Activated CD4-positive, CD25-positive, alpha-beta regulatory T cell (primary cell): ENCODE data around the gene MANSC1.
"Not testable (repeated sequence)": the region's sequence is repeated elsewhere in the genome, so short reads cannot be mapped to it uniquely, and the experiment has no call there.

ENCODE experiments used
- DNase-seq, 4 experiments: peaks; one replicate each; lab custom pipeline; 2025; lab: John Stamatoyannopoulos, UW

MANSC1 gene

GRCh38 chr12:12323591-12323990 lies 26.5 kb downstream of the MANSC1 start:
- no peak for DNase-seq

DNA sequence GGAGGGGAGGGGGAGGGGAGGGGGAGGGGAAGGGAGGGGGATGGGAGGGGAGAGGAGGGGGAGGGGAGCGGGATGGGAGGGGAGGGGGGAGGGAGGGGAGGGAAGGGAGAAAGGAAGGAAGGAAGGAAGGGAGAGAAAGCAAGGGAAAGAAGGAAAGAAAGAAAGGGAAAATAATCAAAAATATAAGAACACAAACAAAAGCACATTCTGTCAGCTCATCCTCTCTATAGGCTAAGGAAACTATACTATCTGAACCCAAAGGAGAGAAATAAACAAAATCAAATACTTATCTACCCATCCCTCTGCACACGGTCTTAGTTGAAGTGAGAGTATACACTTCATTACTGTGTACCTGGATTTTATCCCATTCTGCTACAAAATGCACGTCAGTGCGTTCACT lies 26.9 kb downstream of the MANSC1 start:
- DNase-seq, result no peak

DNA sequence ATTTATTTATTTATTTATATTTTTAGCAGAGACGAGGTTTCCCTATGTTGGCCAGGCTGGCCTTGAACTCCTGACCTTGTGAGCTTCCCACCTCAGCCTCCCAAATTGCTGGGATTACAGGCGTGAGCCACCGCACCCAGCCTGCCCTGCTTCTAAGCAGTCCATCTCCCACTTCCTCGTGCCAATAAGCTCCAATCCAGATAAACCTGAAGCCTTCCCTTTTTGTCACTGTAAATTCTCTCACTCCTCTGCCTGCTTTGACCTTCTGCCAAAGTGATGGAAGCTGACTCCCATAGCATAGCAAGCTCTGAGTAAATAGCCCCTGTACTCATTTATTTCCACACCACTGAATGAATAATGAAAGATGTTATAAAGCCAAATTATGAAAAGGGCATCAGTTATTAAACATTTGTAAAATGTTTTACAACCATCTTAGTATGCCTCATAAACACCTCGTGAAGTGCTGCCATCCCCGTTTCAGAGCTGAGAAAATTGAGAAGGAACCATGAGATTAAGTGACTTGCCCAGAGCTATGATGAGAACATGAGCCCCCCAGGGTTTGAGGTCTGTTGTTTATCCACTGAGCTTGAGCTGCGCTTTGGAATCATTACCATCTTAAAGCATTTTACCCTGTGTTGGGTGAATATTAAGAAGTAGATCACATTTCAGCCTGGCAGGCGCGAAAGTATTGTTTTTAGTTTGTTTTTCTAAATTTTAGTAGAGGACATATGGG lies 30.4 kb downstream of the MANSC1 start:
- no peak for DNase-seq

GRCh38 chr12:12315838-12316237 lies 34.2 kb downstream of the MANSC1 start:
- DNase-seq, result no peak

GRCh38 chr12:12310695-12311094 lies 39.3 kb downstream of the MANSC1 start:
- not testable (repeated sequence) for DNase-seq

- DNase-seq, result no peak
Observed at GRCh38 chr12:12305568-12306300, 44.3 kb downstream of the MANSC1 start.

GRCh38 chr12:12302976-12303375 lies 47.1 kb downstream of the MANSC1 start:
- DNase-seq, result no peak

DNA sequence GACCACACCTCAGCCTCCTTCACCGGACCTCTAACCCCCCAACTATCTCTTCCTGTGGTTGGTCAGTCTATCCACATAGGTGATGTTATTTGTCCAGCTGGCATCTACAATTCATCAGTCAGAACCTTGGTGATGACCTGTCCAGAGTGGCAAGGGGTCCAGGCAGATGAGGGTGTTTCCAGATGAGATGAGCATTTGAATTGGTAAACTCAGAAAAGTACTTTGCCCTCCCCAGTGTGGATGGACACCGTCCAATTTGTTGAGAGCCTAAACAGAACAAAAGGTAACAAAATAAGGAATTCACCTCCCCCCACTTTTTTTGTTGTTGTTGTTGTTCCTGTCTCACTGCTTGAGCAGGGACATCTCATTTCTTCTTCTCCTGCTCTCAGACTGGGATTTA lies 48.9 kb downstream of the MANSC1 start:
- DNase-seq, result no peak

- no peak for DNase-seq
Observed at GRCh38 chr12:12297201-12297830, 52.7 kb downstream of the MANSC1 start.

DNA sequence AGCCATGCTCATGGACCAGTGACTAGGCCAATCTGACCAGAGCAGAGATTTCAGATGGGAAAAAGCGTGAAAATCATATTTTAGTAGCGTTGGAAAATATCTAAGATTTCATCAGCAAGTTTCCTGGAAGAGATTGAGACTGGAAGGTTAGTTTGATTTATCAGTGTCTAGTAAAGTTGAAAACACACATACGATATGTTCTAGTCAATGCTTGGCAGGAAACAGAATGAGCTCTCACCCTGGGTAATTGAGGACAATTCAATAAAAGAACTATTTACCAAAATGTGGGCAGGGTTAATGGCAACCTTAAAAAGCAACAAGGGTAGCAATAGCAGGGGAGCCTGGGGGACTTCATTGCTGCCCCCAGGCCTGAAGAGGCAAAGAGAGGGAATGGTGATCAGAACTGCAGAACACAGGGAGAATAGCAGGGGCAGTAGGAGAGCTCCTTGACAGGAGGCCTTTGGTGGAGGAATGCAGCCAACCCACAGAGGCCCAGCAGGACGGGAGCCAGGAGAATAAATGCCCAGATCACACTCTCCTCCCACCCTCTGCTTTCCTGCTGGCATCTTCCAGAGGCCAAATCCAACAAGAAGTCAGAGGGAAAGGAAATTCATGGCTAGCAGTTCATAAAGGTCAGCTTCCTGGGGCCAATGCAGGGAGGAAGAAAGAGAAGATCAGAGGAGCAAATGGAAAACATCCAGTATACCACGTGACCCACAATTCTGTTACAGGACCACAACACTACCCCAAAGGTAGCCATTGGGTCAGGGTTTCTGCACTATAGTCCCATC lies 55.6 kb downstream of the MANSC1 start:
- DNase-seq, result no peak

DNA sequence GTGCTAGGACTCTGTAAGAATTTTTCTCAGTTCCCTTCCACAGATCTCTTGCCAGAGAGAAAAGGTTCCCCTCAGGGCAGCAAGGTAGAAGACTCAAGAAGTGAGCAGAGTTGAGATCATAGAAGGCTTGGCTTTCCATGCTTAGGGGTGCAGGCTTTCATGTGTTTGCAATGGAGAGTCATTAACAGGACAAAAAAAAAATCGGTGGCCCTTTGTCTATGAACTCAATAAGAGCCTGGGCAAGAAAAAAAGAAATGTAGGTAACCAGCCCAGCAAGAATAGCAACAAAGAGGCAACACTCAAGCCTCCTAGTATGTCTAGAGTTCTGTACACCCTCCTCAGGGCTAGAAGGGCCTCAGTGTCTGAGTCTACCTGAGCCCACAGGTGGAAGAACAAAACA lies 59.8 kb downstream of the MANSC1 start:
- no peak for DNase-seq

DNA sequence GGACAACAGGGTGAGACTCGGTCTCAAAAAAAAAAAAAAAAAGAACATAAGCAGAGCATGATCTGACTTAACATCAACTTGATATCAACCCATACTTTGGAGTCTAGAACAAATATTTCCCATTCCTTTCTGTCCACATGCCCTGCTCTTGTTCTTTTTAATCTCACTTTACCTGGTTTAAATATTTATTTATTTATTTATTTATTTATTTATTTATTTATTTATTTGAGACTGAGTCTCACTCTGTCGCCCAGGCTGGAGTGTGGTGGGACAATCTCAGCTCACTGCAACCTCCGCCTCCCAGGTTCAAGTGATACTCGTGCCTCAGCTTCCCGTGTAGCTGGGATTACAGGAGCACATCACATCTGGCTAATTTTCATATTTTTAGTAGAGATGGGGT lies 63.6 kb downstream of the MANSC1 start:
- DNase-seq, result no peak

GRCh38 chr12:12282761-12283425 lies 67.1 kb downstream of the MANSC1 start:
- DNase-seq, result no peak

GRCh38 chr12:12282202-12282601 lies 67.8 kb downstream of the MANSC1 start:
- DNase-seq, result no peak

GRCh38 chr12:12281134-12281533 lies 68.9 kb downstream of the MANSC1 start:
- no peak for DNase-seq

GRCh38 chr12:12278899-12279298 lies 71.1 kb downstream of the MANSC1 start:
- no peak for DNase-seq
